HG03064 (cell line): Measurements from ENCODE around the gene KRTAP5-4.
"Not testable (repeated sequence)": the region's sequence is repeated elsewhere in the genome, so short reads cannot be mapped to it uniquely, and the experiment has no call there.

Experiments used
- ATAC-seq: cut with Tn5 transposase; IDR thresholded peaks from one replicate; pipeline ENCODE4 v1.9.1; 2021; ENCODE audit warnings: low read depth; ENCODE audit not compliant: unreplicated experiment

KRTAP5-4 gene

GRCh38 chr11:1575756-1576155 is 46.2 kb downstream of the KRTAP5-4 start:
- ATAC-seq: not testable (repeated sequence)

DNA sequence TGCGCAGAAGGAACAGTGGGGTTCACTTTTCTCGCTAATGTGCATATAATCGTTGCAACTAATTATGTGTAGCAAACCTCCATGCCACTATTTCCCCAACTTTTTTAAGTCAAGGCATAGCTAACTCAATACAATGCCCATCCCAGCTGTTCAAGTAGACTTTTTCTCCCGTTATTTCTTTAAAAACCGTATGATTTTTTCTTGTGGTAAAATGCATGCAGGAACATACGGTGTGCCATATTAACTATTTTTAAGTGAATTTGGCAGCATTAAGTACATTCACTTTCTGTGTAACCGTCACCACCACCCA is 47.0 kb downstream of the KRTAP5-4 start:
- ATAC-seq: no peak

DNA sequence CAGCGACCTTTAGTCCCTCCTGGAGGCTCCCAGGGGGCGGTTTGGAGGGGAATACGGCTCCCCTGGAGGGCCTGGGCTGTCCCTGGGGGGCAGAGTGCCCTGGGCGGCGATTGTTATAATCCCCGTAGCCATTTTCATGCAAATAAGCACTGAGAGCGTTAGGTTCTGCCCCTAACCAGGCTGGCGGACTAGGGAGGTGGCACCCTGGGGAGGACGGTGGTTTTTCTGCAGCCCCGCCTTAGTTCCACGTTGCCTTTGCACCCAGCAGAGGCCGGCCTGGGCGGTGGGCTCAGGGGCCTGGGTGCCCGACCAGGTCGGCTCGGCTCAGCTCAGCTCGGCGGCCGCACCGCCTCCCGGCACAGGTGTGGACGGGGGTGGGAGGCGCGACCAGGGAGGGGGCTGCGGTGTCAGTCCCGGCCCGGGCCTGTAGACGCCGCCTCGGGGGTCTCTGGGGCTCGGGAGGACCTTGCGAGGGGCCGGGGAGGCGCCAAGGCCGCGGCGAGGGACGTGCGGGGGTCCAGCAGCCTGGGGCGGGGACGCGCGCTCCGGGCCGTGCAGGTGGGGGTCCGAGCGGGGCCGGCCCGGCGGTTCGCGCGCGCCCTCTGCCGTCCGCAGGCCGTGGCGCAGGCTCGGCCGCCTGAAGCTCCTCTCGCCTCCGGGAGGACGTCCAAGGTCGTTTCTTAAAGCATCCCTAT is 47.6 kb downstream of the KRTAP5-4 start:
- ATAC-seq: no peak

DNA sequence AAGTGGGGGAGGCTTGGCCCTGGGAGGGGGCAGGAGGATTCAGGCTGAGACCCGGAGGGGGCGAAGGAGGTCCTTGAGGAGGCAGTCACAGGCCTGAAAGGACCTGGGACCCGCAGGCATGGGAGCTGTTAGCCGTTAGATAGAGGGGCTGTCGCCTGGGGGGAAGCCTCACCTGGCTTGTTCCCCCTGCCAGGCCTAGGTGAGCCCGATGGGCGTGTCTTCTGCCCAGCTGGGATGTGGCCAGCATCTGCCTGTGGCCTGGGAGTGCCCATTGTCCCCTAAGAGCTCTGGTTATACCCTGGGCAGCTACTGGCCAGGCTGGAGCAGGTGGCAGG is 48.1 kb downstream of the KRTAP5-4 start:
- no peak for ATAC-seq

- no peak for ATAC-seq
These were observed 48.6 kb downstream of the KRTAP5-4 start for GRCh38 chr11:1573077-1573902.

DNA sequence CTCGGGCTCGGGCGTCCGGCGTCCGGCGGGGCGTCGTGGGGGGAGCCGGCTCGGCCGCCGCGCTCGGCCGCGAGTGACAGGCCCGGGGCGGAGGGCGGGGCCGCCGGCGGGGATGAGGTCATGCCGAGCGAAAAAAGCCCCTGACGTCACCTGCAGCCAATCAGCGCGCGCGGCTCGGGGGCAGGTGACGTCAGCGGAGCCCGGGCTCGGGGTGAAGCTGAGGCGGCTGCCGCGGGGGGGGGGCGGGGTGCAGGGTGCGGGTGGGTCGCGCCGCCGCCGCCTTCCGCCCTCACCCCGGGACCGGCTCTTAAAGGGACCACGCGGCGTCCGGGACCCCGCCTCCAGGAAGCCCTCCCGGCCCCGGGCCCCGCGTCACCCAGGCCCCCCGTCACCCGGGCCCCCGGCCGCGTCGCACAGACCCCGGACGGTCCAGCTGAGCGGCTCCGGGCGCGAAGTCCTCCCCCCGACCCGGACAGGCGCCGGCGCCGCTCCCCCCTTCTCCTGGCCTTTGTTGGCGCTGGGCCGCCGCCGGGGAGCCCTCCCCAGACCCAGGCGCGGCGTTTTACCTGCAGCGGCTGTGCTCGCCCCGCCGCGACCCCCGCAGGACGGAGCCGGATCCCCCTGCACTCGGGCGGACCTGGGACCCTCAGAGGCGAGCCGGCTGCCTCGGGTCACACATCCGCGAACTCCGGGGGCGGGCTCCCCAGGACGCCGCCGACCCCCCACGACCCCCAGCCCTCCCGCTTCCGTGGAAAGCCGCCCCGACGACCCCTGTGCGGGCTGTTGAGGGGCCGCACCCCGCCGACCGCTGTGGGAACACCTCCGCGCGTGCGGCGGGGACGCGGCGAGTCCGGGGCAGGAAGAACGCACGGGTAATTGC is 49.5 kb downstream of the KRTAP5-4 start, which contains the start of gene DUSP8:
DUSP8 (minus strand) TSS at position 75 of the 880 bp plus-strand sequence. CDS start 6,445 bp downstream, outside the sequence.
- peak; percentile 56 for ATAC-seq

- no peak for ATAC-seq
These were observed 50.2 kb downstream of the KRTAP5-4 start for GRCh38 chr11:1571760-1572196.
